Measurements from ENCODE around the gene VEZF1.
"Not testable (repeated sequence)": the region's sequence is repeated elsewhere in the genome, so short reads cannot be mapped to it uniquely, and the experiment has no call there.

VEZF1 gene

GRCh38 chr17:57972151-57972550 lies 15.9 kb downstream of the VEZF1 start:
- no peak for DNase-seq

DNA sequence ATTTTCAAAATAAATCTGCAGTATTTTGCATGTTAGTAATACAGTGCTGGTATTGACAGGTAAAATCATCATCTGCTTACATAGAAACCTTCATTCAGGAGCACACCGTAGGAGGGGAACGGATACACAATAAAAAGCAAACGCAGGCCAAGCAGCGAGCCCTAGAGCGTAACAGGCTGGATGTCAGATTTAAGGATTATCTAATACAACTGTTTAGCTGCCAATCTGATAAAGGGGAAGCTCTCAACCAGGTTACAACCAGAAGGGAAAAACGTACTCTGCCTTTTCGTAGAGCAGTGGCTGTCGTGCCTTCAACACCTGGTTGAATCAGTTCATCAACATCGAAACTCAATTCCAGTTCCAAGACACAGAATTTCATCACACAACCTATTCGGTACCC lies 16.5 kb downstream of the VEZF1 start:
- DNase-seq, result peak; percentile 41

DNA sequence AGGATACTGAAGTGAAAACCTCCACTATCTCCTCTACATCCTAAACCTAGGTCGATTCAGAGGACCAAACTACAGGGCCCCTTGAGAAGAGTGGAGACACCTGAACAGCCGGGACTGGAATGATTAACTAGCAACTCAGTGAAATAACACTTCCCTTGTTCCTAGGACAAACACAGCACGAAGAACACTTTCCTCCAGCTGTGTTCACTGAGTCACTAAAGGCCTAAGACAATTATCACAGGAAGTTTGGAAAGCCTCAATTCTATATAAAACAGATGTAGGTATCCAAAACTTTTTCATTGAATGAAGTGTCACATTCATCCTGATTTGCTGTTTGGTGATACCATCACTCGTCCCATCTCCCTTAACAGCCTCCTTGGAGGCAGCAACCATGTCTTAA lies 17.3 kb downstream of the VEZF1 start:
- no peak for DNase-seq

- DNase-seq, result no peak
These were observed 19.6 kb downstream of the VEZF1 start for GRCh38 chr17:57968456-57968855.

- no peak for DNase-seq
These were observed 21.2 kb downstream of the VEZF1 start for GRCh38 chr17:57966875-57967274.

DNA sequence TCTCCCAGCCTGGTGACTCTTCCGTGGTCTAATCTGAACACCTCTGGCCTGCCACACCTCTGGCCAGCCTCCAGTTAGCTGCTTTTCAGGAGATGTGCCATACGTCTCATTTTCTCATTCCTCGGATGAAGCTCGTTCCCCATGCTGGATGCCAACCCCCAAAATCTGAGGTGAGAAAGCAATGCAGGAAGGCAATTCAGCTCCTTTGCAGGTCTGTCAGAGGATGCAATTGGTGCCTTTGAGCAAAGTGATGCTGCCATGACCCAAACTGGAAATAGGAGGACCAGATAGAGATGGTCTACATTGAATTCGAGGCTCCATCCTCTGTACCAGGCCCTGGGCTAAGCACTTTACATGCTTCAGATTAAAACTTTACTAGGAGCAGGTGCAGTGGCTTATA lies 21.8 kb downstream of the VEZF1 start:
- DNase-seq, result no peak

DNA sequence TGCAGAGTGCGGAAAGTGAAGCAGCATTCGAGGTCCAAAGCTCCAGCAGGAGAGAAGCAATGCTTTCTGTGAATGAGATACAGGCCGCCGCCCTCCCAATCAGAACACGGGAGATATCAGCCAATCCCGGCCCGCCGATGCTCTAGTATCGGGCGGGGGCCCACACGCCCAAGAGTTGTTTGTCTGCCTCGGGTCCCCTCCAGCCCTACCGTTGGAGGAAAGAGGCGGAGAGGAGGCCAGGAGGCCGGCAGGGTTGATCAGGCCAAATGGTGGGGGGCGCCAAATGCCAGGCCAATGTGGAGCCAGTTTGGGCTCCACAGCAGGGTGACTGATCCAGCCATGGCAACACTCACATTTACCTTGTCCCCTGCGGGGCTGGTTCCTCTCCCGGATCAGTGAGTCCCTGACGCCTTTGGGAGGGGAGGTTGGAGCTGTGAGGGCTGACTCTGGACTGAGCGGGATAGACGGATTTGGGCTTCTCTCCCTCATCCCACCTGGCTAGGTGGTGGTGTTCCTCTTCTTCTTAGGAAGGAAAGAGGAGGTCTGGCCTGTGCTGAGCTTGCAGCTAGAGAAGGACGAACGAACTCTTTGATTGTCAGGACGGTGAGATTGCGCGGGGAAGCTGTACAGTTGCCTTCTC lies 22.4 kb downstream of the VEZF1 start:
- no peak for DNase-seq

DNA sequence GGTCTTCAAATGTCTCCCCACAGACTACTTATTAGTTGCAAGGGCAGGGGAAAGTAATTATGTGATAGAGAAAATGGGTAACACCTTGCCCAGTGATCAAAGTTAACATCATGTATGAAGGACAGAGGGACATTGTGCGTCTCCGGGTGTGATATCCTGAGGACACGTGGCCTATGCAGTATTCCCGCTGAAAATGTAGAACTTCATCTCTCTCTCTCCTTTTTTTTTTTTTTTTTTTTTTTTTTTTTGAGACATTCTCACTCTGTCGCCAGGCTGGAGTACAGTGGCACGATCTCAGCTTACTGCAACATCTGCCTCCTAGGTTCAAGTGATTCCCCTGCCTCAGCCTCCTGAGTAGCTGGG lies 24.9 kb downstream of the VEZF1 start:
- DNase-seq, result no peak

GRCh38 chr17:57962279-57963148 lies 25.5 kb downstream of the VEZF1 start:
- DNase-seq, result no peak

DNA sequence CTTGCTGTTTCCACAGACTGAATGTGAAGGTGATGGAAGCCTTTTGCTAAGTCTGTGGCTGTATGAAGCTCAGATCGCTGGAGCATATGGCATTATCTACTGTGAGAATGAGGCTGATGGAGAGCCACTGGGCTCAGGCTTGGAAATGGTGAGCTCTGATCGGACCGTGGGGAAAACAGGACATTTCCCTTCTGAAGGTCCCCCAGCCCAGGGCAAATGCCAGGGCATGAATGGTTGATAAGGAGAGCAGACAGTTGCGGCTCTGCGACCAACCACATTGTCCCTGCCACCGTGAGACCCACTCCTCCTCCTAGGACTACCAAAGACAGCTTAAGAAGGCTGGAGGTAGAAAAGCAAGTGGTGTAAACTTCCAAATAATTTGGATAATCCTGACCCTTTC lies 28.1 kb downstream of the VEZF1 start:
- DNase-seq, result no peak

DNA sequence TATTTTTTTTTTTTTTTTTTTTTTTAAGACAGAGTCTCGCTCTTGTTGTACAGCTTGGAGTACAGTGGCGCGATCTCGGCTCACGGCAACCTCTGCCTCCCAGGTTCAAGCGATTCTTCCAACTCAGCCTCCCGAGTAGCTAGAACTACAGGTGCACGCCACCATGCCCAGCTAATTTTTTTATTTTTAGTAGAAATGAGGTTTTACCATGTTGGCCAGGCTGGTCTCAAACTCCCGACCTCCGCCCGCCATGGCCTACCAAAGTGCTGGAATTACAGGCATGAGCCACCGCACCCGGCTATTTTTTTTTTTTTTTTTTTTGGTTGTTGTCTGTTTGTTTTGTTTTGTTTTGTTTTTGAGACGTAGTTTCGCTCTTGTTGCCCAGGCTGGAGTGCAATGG lies 29.7 kb downstream of the VEZF1 start:
- DNase-seq, result not testable (repeated sequence)

- no peak for DNase-seq
These were observed 30.2 kb downstream of the VEZF1 start for GRCh38 chr17:57957886-57958285.

GRCh38 chr17:57957120-57957850 lies 30.8 kb downstream of the VEZF1 start:
- no peak for DNase-seq

GRCh38 chr17:57956291-57957119 lies 31.5 kb downstream of the VEZF1 start:
- no peak for DNase-seq

- peak; percentile 50 for DNase-seq
These were observed 32.7 kb downstream of the VEZF1 start, which contains the start of gene CUEDC1 for GRCh38 chr17:57955183-57955931. TSS of gene CUEDC1 (minus strand) at chr17:57955412. CDS start at chr17:57885564, 69,848 bp downstream.

GRCh38 chr17:57954397-57955182 lies 33.5 kb downstream of the VEZF1 start:
- DNase-seq, result peak; percentile 78

GRCh38 chr17:57953705-57954396 lies 34.2 kb downstream of the VEZF1 start:
- no peak for DNase-seq

- DNase-seq, result no peak
These were observed 34.8 kb downstream of the VEZF1 start for GRCh38 chr17:57953219-57953618.

DNA sequence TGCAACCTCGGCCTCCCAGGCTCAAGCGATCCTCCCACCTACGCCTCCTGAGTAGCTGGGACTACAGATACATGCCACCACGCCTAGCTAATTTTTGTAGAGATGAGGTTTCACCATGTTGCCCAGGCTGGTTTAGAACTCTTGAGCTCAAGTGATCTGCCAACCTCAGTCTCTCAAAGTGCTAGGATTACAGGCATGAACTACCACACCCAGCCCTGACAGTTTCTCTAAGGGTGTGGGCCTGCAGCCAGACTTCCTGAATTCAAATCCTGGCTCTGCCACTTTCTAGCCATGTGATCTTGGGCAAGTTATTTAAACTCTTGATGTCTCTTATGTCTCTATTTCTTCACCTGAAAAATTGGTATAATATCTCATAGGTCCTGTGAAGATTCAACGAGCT lies 38.4 kb downstream of the VEZF1 start:
- DNase-seq, result no peak
